Naive thymus-derived CD8-positive, alpha-beta T cell (primary cell): ENCODE results near the gene TRHDE. TPM values are rescaled to one million over a fixed set of nuclear protein-coding genes. Genes with fewer than 3 reads are reported as not detected.
"Not testable (repeated sequence)": the region's sequence is repeated elsewhere in the genome, so short reads cannot be mapped to it uniquely, and the experiment has no call there.

Source experiments
- ATAC-seq, 2 donors: fragments of 150-1000 bp; cut with Tn5 transposase in 1 of 2; sonication (Bioruptor Pico), chemical (Tn5 transposase) in 1 of 2; 1 replicate in 1 of 2; 2 replicates in 1 of 2; pipeline ENCODE4 v1.10.0; 2021; ENCODE audit warnings: mild to moderate bottlenecking in 2 of 2, moderate library complexity in 2 of 2
- POLR2A ChIA-PET: fragments of 350-600 bp; sonication (Branson Sonifier 250); formaldehyde crosslinking; loops from one replicate; lab custom pipeline; 2021; ENCODE audit warnings: antibody characterized with exemption; lab: Charles Lee
- DNase-seq, 10 donors: peaks; one replicate each; pipeline versions ENCODE4 v3.0.0 to v3.0.0-alpha.2; 2020 to 2022
- H3K27ac Mint-ChIP-seq, 10 donors: one replicate each; pipeline ENCODE4 v1.8.0; 2020 to 2022; ENCODE audit warnings: mild to moderate bottlenecking in 10 of 10, mixed read lengths in 10 of 10, moderate library complexity in 4 of 10, inconsistent platforms in 1 of 10
- H3K27me3 Mint-ChIP-seq, 5 donors: one replicate each; pipeline ENCODE4 v1.8.0; 2021 to 2022; ENCODE audit warnings: mixed read lengths in 5 of 5
- H3K36me3 Mint-ChIP-seq, 3 donors: one replicate each; pipeline ENCODE4 v1.8.0; 2020 to 2022; ENCODE audit warnings: mixed read lengths in 3 of 3, mild to moderate bottlenecking in 2 of 3, inconsistent platforms in 1 of 3
- H3K4me1 Mint-ChIP-seq, 4 donors: one replicate each; pipeline ENCODE4 v1.8.0; 2021 to 2022; ENCODE audit warnings: mixed read lengths in 4 of 4
- H3K4me3 Mint-ChIP-seq, 10 donors: one replicate each; pipeline ENCODE4 v1.8.0; 2020 to 2022; ENCODE audit warnings: mild to moderate bottlenecking in 10 of 10, mixed read lengths in 10 of 10, moderate library complexity in 6 of 10, inconsistent platforms in 1 of 10
- H3K9me3 Mint-ChIP-seq, 9 donors: one replicate each; pipeline ENCODE4 v1.8.0; 2020 to 2022; ENCODE audit warnings: mixed read lengths in 9 of 9, mild to moderate bottlenecking in 3 of 9, inconsistent platforms in 1 of 9, moderate library complexity in 1 of 9
- polyA plus RNA-seq, 3 donors: library from polyadenylated mRNA; unstranded; fragments of 300-500 nt; fragmentation: Illumina TruSeq; gene quantifications; one replicate each; pipeline ENCODE4 v1.2.3, GENCODE V29; 2021
- total RNA-seq, 8 experiments: library from RNA in 2 of 8; stranded (reverse) in 2 of 8; gene quantifications; one replicate each; pipeline ENCODE4 v1.2.3 and lab custom pipeline; 2021 to 2026

The TRHDE gene
- total and polyA plus RNA-seq, 5 experiments from 2014 or later, result not detected

DNA sequence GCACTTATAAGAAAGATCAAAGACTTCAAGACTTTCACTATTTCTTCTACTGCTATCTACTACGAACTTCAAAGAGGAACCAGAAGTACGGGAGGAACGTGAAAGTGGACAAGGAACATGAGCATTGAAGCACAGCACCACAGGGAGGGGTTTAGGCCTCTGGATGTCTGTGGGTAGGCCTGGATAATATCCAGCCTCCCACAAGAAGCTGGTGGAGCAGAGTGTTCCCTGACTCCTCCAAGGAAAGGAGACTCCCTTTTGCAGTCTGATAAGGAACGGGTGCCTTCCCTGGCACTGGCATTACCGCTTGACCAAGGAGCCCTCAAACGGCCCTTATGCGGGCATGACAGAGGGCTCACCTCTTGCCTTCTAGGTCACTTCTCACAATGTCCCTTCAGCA lies 388.0 kb downstream of the TRHDE start:
- ATAC-seq, H3K27me3 Mint-ChIP-seq, H3K36me3 Mint-ChIP-seq, H3K27ac Mint-ChIP-seq, H3K9me3 Mint-ChIP-seq, H3K4me3 Mint-ChIP-seq, POLR2A ChIA-PET, H3K4me1 Mint-ChIP-seq, DNase-seq: not testable (repeated sequence)

DNA sequence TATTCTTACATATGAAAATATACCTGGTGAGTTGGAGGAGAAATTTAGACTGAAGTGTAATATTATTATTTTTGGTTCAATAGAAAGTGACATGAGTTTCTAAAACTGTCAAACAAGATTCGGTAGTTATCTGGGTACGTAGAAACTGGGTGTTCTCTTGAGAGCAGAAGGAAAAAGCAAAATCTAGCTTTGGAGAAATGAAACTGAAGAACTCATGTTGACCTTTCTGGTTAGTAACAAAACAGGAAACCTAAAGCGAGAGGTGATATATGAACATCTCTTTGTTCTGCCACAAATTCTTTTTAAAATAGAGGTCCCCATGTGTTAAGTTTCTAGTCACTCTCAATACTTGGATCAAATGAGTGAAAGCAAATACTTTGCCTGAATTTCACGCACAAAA lies 401.7 kb downstream of the TRHDE start:
- Mint-ChIP-seq H3K4me1 (peaks cover 0 to 18% (median 0%) of the 10 kb centered on the region in 4 donors), H3K4me3 (no peak overlapping the region), H3K27me3 (no peaks in the 10 kb centered on the region), H3K9me3 (peaks cover 0 to 19% (median 3%) of the 10 kb centered on the region in 9 donors), H3K36me3 (no peaks in the 10 kb centered on the region), H3K27ac (no peak overlapping the region)
- DNase-seq (no peak), ATAC-seq (no peak)
- POLR2A ChIA-PET, result no interaction called here

DNA sequence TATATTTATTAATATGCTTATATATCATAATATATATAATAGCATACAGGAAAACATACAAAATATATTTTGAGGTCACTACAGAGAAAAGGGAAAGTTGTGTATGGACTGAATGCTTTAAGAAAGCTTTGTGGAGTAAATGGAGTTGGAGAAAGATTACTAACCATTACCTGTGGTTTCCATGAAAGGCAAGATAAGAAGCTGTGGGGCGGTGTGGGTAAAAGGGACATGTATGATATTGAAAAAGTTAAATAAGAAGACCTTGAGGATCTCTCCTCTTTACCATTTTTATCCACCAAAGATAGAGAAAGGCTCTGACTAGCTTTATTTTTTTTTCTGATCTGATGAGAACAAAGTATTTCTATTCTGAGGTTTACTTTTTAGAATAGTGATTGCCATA lies 404.4 kb downstream of the TRHDE start:
- Mint-ChIP-seq H3K4me3 (no peak overlapping the region), H3K27me3 (no peaks in the 10 kb centered on the region), H3K36me3 (no peaks in the 10 kb centered on the region), H3K9me3 (peaks cover 0 to 21% (median 3%) of the 10 kb centered on the region in 9 donors), H3K4me1 (peaks cover 0 to 18% (median 0%) of the 10 kb centered on the region in 4 donors), H3K27ac (no peak overlapping the region)
- no peak for DNase-seq
- POLR2A ChIA-PET, result no interaction called here
- ATAC-seq, result no peak

- Mint-ChIP-seq H3K4me3 (no peak overlapping the region), H3K36me3 (no peaks in the 10 kb centered on the region), H3K27me3 (no peaks in the 10 kb centered on the region), H3K9me3 (peaks cover 0 to 21% (median 3%) of the 10 kb centered on the region in 9 donors), H3K27ac (no peak overlapping the region), H3K4me1 (peaks cover 0 to 18% (median 0%) of the 10 kb centered on the region in 4 donors)
- ATAC-seq (no peak), DNase-seq (no peak)
- POLR2A ChIA-PET, result no interaction called here
Measured at GRCh38 chr12:72677139-72677538, 405.0 kb downstream of the TRHDE start.

DNA sequence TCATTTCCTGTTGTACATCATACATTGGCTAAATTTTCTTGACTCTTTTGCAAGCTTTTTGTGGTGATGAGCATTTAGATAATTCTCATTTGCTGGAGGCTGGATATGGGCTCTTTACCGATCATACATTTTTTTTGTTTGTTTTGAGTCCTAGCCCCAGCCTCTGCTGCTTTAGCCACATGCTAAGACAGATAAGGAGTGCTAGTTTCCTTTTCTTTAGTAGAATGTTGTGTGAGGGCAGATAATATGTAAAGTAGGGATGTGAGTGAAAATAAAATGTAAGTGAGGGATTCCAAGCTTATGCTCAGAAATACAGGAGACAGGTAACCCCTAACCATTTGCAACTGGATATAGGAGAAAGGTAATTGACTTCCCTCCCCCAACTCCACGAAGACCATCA lies 405.7 kb downstream of the TRHDE start:
- ATAC-seq (no peak), DNase-seq (no peak)

DNA sequence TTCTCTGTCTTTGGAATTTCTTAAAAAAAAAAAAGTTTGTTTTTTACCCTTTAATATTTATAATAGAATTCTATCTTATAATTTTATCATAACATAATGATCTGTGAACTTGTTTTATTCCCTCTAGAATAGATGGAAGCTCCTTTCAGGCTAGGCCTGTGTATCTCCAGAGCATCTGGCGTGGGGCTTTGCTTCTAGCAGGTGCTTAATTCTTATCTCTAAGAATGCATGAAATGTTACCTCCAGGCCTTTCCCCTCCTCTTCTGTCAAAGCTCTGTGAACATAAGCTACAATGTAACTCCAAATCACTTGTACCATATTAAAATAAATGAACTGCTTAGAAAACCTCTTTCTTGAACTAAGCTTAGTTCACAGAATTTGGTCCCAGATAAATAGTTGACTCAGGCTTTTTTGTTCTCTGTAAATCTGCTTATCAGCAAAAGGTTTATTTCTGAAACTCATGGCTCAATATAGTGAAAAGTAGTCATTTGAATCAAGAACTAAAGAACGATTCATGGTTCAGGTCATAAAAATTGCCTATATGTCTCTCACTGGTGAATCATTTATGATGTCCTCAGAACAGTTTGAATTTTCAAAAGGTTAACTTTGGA lies 407.1 kb downstream of the TRHDE start:
- POLR2A ChIA-PET, result no interaction called here
- H3K27ac Mint-ChIP-seq, result no peak overlapping the region
- no peaks in the 10 kb centered on the region for H3K36me3 Mint-ChIP-seq
- no peak overlapping the region for H3K4me3 Mint-ChIP-seq
- DNase-seq, result no peak
- no peaks in the 10 kb centered on the region for H3K27me3 Mint-ChIP-seq
- no peak for ATAC-seq
- H3K4me1 Mint-ChIP-seq, result peaks cover 0 to 9% (median 0%) of the 10 kb centered on the region in 4 donors
- H3K9me3 Mint-ChIP-seq, result peaks cover 0 to 23% (median 2%) of the 10 kb centered on the region in 9 donors

More for the DNA sequence above, 405.7 kb downstream of the TRHDE start:
- H3K4me3 Mint-ChIP-seq, result no peak overlapping the region
- POLR2A ChIA-PET, result no interaction called here
- no peaks in the 10 kb centered on the region for H3K27me3 Mint-ChIP-seq
- no peak overlapping the region for H3K27ac Mint-ChIP-seq
- no peaks in the 10 kb centered on the region for H3K36me3 Mint-ChIP-seq
- H3K4me1 Mint-ChIP-seq, result peaks cover 0 to 18% (median 0%) of the 10 kb centered on the region in 4 donors
- peaks cover 0 to 26% (median 3%) of the 10 kb centered on the region in 9 donors for H3K9me3 Mint-ChIP-seq

GRCh38 chr12:72681028-72681427 lies 408.9 kb downstream of the TRHDE start:
- H3K9me3 Mint-ChIP-seq, result peaks cover 0 to 15% (median 2%) of the 10 kb centered on the region in 9 donors
- ATAC-seq (no peak), DNase-seq (no peak)
- POLR2A ChIA-PET, result no interaction called here
- no peak overlapping the region for H3K4me3 Mint-ChIP-seq
- H3K27ac Mint-ChIP-seq, result no peak overlapping the region
- H3K36me3 Mint-ChIP-seq, result no peaks in the 10 kb centered on the region
- H3K27me3 Mint-ChIP-seq, result no peaks in the 10 kb centered on the region
- H3K4me1 Mint-ChIP-seq, result peaks cover 0 to 9% (median 0%) of the 10 kb centered on the region in 4 donors

GRCh38 chr12:72684491-72684890 lies 412.3 kb downstream of the TRHDE start:
- Mint-ChIP-seq H3K27me3 (no peaks in the 10 kb centered on the region), H3K4me1 (no peaks in the 10 kb centered on the region)
- POLR2A ChIA-PET, result no interaction called here

GRCh38 chr12:72692338-72692737 lies 420.2 kb downstream of the TRHDE start:
- H3K4me3 Mint-ChIP-seq, result no peak overlapping the region

More at GRCh38 chr12:72684491-72684890, 412.3 kb downstream of the TRHDE start:
- peaks cover 0 to 14% (median 2%) of the 10 kb centered on the region in 9 donors for H3K9me3 Mint-ChIP-seq
- ATAC-seq, result no peak
- DNase-seq, result no peak
- no peak overlapping the region for H3K27ac Mint-ChIP-seq
- H3K36me3 Mint-ChIP-seq, result no peaks in the 10 kb centered on the region
- H3K4me3 Mint-ChIP-seq, result no peak overlapping the region

DNA sequence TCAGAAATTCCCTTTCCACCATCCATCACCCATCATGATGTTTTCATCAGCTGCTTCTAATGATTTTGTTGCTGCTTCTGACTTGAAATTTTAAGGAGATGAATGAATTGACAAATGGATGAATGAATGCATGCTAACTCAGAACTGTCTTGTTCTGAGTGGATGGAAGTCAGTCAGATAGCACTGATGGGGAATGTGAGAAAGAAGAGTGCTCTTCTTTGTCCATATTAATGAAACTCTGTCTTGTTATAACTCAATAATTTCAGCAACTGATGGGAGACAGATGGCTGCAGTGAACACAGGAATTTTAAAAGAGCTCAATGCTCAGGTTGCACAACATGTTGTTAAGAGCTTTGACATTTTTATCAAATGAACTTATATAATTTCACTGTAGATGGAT lies 422.0 kb downstream of the TRHDE start:
- Mint-ChIP-seq H3K36me3 (no peaks in the 10 kb centered on the region), H3K27me3 (no peaks in the 10 kb centered on the region), H3K4me3 (no peak overlapping the region), H3K27ac (no peak overlapping the region), H3K4me1 (no peaks in the 10 kb centered on the region), H3K9me3 (peaks cover 0 to 16% (median 9%) of the 10 kb centered on the region in 9 donors)
- ATAC-seq (no peak), DNase-seq (no peak)
- POLR2A ChIA-PET, result no interaction called here

More at GRCh38 chr12:72692338-72692737, 420.2 kb downstream of the TRHDE start:
- ATAC-seq (no peak), DNase-seq (no peak)
- no peak overlapping the region for H3K27ac Mint-ChIP-seq
- no peaks in the 10 kb centered on the region for H3K36me3 Mint-ChIP-seq
- H3K27me3 Mint-ChIP-seq, result no peaks in the 10 kb centered on the region
- peaks cover 0 to 23% (median 2%) of the 10 kb centered on the region in 9 donors for H3K9me3 Mint-ChIP-seq
- no peaks in the 10 kb centered on the region for H3K4me1 Mint-ChIP-seq
- POLR2A ChIA-PET, result no interaction called here

DNA sequence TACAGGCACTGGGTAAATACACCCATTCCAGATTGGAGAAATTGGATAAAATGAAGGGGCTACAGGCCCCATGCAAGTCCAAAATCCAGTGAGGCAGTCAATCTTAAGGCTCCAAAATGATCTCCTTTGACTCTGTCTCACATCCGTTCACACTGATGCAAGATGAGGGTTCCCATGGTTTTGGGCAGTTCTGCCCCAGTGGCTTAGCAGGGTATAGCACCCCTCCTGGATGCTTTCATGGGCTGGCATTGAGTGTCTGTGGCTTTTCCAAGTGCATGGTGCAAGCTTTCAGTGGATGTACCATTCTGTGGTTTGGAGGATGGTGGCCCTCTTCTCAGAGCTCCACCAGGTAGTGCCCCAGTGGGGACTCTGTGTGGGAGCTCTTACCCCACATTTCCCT lies 427.2 kb downstream of the TRHDE start:
- H3K4me3 Mint-ChIP-seq, result no peak overlapping the region
- H3K9me3 Mint-ChIP-seq, result peaks cover 0 to 26% (median 10%) of the 10 kb centered on the region in 9 donors
- no peaks in the 10 kb centered on the region for H3K36me3 Mint-ChIP-seq
- DNase-seq (no peak), ATAC-seq (no peak)
- POLR2A ChIA-PET, result no interaction called here
- no peak overlapping the region for H3K27ac Mint-ChIP-seq
- H3K4me1 Mint-ChIP-seq, result no peaks in the 10 kb centered on the region
- no peaks in the 10 kb centered on the region for H3K27me3 Mint-ChIP-seq

DNA sequence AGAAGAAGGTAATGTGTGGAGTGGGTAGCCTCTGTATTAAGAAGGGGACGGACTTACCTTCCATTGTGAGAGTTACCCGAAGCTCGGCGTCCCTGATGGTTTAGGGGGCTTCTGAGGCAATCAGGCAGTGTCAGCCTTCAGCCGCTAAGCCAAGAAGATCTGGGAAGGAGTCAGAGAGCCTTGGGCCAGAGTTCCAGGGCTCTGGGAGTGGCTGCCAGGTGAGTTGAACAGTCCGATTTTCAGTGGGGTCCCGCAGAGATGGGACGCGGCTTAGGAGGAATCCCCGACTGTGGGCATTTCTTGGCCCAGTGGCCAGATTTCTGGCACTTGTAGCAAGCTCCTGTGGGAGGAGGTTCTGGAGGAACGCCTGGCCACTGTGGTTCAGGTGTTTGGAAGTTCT lies 439.9 kb downstream of the TRHDE start:
- peaks cover 0 to 11% (median 0%) of the 10 kb centered on the region in 9 donors for H3K9me3 Mint-ChIP-seq
- POLR2A ChIA-PET, H3K27ac Mint-ChIP-seq, ATAC-seq, H3K4me1 Mint-ChIP-seq, H3K27me3 Mint-ChIP-seq, H3K36me3 Mint-ChIP-seq, H3K4me3 Mint-ChIP-seq, DNase-seq: not testable (repeated sequence)

- DNase-seq, result no peak
- Mint-ChIP-seq H3K4me1 (no peaks in the 10 kb centered on the region), H3K36me3 (no peaks in the 10 kb centered on the region), H3K27ac (no peak overlapping the region), H3K27me3 (peaks cover 0 to 4% (median 0%) of the 10 kb centered on the region in 5 donors), H3K9me3 (peaks cover 0 to 15% (median 3%) of the 10 kb centered on the region in 9 donors), H3K4me3 (no peak overlapping the region)
- POLR2A ChIA-PET, result no interaction called here
- no peak for ATAC-seq
Measured at GRCh38 chr12:72716221-72716620, 444.1 kb downstream of the TRHDE start.

GRCh38 chr12:72717036-72717435 lies 444.9 kb downstream of the TRHDE start:
- Mint-ChIP-seq H3K27ac (no peak overlapping the region), H3K9me3 (peaks cover 0 to 15% (median 3%) of the 10 kb centered on the region in 9 donors), H3K4me1 (no peaks in the 10 kb centered on the region), H3K27me3 (peaks cover 0 to 4% (median 0%) of the 10 kb centered on the region in 5 donors), H3K4me3 (no peak overlapping the region), H3K36me3 (no peaks in the 10 kb centered on the region)
- POLR2A ChIA-PET, result no interaction called here
- no peak for ATAC-seq
- no peak for DNase-seq
